Prostate gland (tissue), 2 donors: ENCODE results near the gene ARHGEF25. TPM values are rescaled to one million over a fixed set of nuclear protein-coding genes. Genes with fewer than 3 reads are reported as not detected.

Experiments
- DNase-seq: peaks from one replicate; pipeline ENCODE4 v3.0.0-alpha.2; 2019; ENCODE audit warnings: low spot score
- H3K27ac ChIP-seq, 2 donors: fragments of 200-600 bp; sonication (generic); 2 replicates each; pipeline ENCODE4 v1.5.1; 2017 to 2019
- H3K27me3 ChIP-seq: fragments of 200-600 bp; sonication (generic); replicated peaks from 2 replicates; pipeline ENCODE4 v1.5.1; 2019; ENCODE audit not compliant: insufficient read depth
- H3K36me3 ChIP-seq, 2 donors: fragments of 200-600 bp; sonication (generic); 1 replicate in 1 of 2; 2 replicates in 1 of 2; pipeline versions ENCODE4 v1.5.1 to v1.8.1; 2017 to 2019
- H3K4me1 ChIP-seq: fragments of 200-600 bp; sonication (generic); replicated peaks from 2 replicates; pipeline ENCODE4 v1.5.1; 2019
- H3K4me3 ChIP-seq, 2 donors: fragments of 200-600 bp; sonication (generic); 2 replicates each; pipeline ENCODE4 v1.5.1; 2017 to 2019
- H3K9me3 ChIP-seq: fragments of 200-600 bp; sonication (generic); 2 replicates; pipeline ENCODE4 v1.5.1; 2017
- POLR2A ChIP-seq: fragments of 450-650 bp; IDR thresholded peaks from one replicate; pipeline ENCODE4 v1.6.1; 2016; ENCODE audit warnings: antibody characterized with exemption, mild to moderate bottlenecking
- POLR2AphosphoS5 ChIP-seq: sonication (generic); formaldehyde crosslinking; IDR thresholded peaks from one replicate; pipeline ENCODE4 v1.6.1; 2017; ENCODE audit warnings: antibody characterized with exemption
- WGBS: methylation state at CpG from one replicate; pipeline ENCODE4 v1.1.5; 2018; 5-methylcytosine and 5-hydroxymethylcytosine counted together
- intact Hi-C: fragments of 100-400 bp; cut with DNase I; formaldehyde crosslinking; loops from one replicate; pipeline ENCODE4 v1.14.2; 2022
- total RNA-seq, 2 donors: library from RNA; depleted of rRNA; stranded (reverse); fragments of >200 nt; gene quantifications; one replicate each; pipeline ENCODE4 v1.1.0, GENCODE V29; 2016
- TF ChIP-seq, protein P1 (sequence below), 4 experiments: fragments of 200-600 bp in 2 of 4; fragments of 450-650 bp in 2 of 4; sonication (generic) in 2 of 4; IDR thresholded peaks; 1 replicate in 3 of 4; 2 replicates in 1 of 4; pipeline ENCODE4 v1.5.1; 2016 to 2019; ENCODE audit warnings: antibody characterized with exemption in 4 of 4, mild to moderate bottlenecking in 2 of 4, moderate library complexity in 2 of 4

ARHGEF25 gene
- total RNA-seq, 2 donors from 2014 or later: 16.6 to 32.5 TPM

DNA sequence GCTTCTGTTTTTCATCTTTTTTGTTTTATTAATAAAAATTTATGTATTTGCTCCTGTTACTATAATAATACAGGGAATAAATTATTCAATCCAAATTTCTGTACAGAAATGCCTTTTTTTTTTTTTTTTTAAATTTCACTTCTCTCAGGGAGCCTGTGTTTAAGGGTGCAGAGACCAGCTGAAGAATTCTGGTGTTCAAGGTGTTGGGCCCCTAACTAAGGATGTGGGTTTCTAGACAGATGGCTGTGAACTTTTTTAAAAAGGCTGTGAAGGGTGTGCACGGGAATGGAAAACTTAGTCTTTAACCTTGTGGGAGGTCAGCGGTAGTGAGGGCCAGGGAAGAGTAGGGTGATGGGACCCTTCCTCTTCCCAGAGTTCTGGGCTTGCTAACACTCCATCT is 7.9 kb upstream of the ARHGEF25 start:
- intact Hi-C loops: no loop called here
- no peaks in the 10 kb centered on the region for H3K9me3 ChIP-seq
- no peaks in the 10 kb centered on the region for H3K27me3 ChIP-seq
- 56% methylated on average over 2 of the region's 2 CpGs for WGBS
- TF ChIP-seq, protein P1, sequence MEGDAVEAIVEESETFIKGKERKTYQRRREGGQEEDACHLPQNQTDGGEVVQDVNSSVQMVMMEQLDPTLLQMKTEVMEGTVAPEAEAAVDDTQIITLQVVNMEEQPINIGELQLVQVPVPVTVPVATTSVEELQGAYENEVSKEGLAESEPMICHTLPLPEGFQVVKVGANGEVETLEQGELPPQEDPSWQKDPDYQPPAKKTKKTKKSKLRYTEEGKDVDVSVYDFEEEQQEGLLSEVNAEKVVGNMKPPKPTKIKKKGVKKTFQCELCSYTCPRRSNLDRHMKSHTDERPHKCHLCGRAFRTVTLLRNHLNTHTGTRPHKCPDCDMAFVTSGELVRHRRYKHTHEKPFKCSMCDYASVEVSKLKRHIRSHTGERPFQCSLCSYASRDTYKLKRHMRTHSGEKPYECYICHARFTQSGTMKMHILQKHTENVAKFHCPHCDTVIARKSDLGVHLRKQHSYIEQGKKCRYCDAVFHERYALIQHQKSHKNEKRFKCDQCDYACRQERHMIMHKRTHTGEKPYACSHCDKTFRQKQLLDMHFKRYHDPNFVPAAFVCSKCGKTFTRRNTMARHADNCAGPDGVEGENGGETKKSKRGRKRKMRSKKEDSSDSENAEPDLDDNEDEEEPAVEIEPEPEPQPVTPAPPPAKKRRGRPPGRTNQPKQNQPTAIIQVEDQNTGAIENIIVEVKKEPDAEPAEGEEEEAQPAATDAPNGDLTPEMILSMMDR (IDR thresholded peaks at IDR 0.05): no peak
- no peak for TF ChIP-seq POLR2A
- TF ChIP-seq POLR2AphosphoS5: no peak
- no peak overlapping the region for H3K4me3 ChIP-seq
- H3K27ac ChIP-seq: peak overlapping the region; percentile 92 to 96
- no peak for DNase-seq
- H3K4me1 ChIP-seq: no peaks in the 10 kb centered on the region
- no peaks in the 10 kb centered on the region for H3K36me3 ChIP-seq

GRCh38 chr12:57603815-57604453 is 7.3 kb upstream of the ARHGEF25 start:
- peak; percentile 59 for DNase-seq
- Histone ChIP-seq H3K27me3 (no peaks in the 10 kb centered on the region), H3K4me3 (peak overlapping the region; percentile 84 to 89), H3K4me1 (no peaks in the 10 kb centered on the region), H3K9me3 (no peaks in the 10 kb centered on the region), H3K27ac (peak overlapping the region; percentile 92 to 96), H3K36me3 (no peaks in the 10 kb centered on the region)
- intact Hi-C loops: no loop called here
- TF ChIP-seq POLR2A (no peak), POLR2AphosphoS5 (peak; percentile 48)
- 10% methylated on average over 6 of the region's 6 CpGs for WGBS

DNA sequence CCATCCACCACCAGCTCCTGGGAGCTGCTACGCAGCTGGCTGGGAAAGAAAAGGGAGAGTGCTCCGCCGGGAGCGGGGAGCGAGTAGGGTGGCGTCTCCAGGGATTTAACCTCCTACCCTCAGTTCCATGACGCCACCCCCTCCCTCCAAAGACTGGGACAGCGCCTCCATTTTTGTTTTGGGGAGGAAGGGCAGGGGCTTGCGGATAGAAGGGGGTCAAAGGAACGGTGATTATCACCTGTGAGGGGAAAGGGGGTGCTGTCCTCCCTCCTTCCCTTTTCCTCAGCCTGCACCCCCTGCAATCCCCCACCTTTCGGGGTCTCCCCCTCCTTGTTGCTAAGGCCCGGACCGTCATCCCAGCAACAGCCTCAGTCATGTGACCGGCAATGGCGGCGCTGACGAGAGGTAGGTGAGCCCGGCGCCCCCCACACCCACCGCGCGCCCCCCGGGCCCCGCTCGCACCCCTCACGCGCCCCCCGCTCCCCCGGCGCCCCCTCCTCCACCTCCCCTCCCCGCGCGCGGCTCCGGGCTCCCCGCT is 6.7 kb upstream of the ARHGEF25 start, which contains the start of gene DTX3:
Gene DTX3, plus strand, starts transcription at position 371 of the 538 bp plus-strand sequence. CDS start 1,694 bp downstream, outside the sequence.
- H3K4me3 ChIP-seq: peak within 1 kb of the TSS; percentile 84 to 89
- peak; percentile 66 for DNase-seq
- H3K9me3 ChIP-seq: no peaks in the 10 kb centered on the region
- TF ChIP-seq POLR2A (no peak), POLR2AphosphoS5 (peak; percentile 16)
- TF ChIP-seq, protein P1 (IDR thresholded peaks at IDR 0.05): no peak
- no peaks in the 10 kb centered on the region for H3K4me1 ChIP-seq
- WGBS: 2% methylated on average over 28 of the region's 36 CpGs
- intact Hi-C loops: no loop called here
- H3K27ac ChIP-seq: peak within 1 kb of the TSS; percentile 92 to 96
- no peaks in the 10 kb centered on the region for H3K27me3 ChIP-seq
- H3K36me3 ChIP-seq: no peaks in the 10 kb centered on the region

DNA sequence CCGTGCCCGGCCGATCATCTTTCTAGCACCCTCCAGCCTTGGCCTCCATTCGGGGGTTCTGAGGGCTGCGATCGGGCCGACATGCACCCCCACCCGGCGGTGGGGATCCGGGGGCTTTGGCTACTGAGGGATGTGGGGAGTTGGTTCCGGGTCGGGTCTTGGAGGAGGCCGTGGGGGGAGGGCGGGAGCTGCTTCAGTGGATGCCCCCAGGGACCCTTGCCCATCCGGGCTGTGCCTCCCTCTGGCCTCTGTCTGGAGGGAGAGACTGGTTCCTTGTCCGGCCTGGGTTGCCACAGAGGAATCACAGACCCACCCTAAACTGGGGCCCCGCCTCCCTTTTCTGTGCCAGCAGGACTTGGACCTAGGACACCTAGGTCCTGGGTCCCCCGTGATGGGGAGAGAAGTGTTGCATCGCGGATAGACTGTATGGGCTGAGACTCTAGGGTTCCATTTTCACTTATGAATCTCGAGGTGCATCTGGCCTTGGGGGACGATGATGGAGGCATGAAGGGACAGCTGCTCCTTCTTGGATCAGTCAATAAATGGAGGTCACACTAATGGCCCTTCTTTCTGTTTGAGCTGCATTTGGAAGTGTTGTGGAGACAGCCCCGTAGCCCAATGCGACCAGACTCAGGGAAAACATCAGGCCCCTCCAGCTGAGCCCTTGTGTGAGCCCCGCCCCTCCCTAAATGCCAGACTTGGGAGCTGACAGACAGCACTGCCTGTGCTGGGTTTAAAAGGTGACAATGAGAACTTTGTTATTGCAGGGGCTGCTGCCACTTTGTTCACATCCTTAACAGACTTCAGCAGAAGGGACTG is 6.0 kb upstream of the ARHGEF25 start:
- TF ChIP-seq POLR2AphosphoS5 (no peak), POLR2A (no peak)
- TF ChIP-seq, protein P1 (IDR thresholded peaks at IDR 0.05): no peak
- no peaks in the 10 kb centered on the region for H3K9me3 ChIP-seq
- 5% methylated on average over 25 of the region's 25 CpGs for WGBS
- intact Hi-C loops: loop anchor here (5.0 kb wide), 1 partner anchor 83 kb away; the partner anchor contains the start of genes DDIT3 and MBD6
- H3K4me1 ChIP-seq: no peaks in the 10 kb centered on the region
- DNase-seq: no peak
- H3K27me3 ChIP-seq: no peaks in the 10 kb centered on the region
- peak overlapping the region; percentile 92 to 96 for H3K27ac ChIP-seq
- H3K36me3 ChIP-seq: no peaks in the 10 kb centered on the region
- H3K4me3 ChIP-seq: peak overlapping the region; percentile 84 to 89

DNA sequence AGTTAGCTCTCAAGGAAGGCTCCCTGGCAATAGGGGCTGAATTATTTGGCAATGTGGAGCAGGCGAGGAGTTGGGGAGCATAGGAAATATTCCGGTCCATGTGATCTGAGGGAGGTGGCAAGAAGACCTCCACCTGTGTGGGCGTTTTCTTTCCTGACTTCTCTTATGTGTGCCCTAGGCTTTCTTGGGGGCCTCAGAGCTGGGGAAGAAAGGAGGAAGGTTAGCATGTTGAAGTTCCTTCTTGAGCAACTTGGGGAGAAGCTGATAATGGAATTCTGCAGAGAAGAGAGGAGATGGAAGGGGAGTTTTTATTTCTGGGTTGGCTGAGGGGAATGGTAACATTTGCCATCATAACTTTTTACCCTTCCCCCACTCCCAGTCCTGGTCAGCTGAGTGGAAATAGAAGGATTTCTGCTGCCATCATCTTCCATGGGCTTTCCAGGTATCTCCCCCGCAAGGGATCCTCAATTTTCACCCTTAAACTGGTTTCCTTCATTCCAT is 5.4 kb upstream of the ARHGEF25 start:
- H3K36me3 ChIP-seq: no peaks in the 10 kb centered on the region
- H3K4me3 ChIP-seq: no peak overlapping the region
- no peaks in the 10 kb centered on the region for H3K9me3 ChIP-seq
- WGBS: 64% methylated on average over 4 of the region's 4 CpGs
- H3K4me1 ChIP-seq: no peaks in the 10 kb centered on the region
- DNase-seq: no peak
- H3K27ac ChIP-seq: peak overlapping the region; percentile 92 to 96
- TF ChIP-seq POLR2AphosphoS5 (no peak), POLR2A (no peak)
- TF ChIP-seq, protein P1 (IDR thresholded peaks at IDR 0.05): no peak
- H3K27me3 ChIP-seq: no peaks in the 10 kb centered on the region
- intact Hi-C loops: loop anchor here (5.0 kb wide), 1 partner anchor 84 kb away; the partner anchor contains the start of genes DDIT3 and MBD6
